GM12875 (cell line): ENCODE measurements around the gene NOP14.

Source experiments
- H3K4me3 ChIP-seq: one replicate; pipeline ENCODE4 v1.5.1; 2011; ENCODE audit warnings: low read depth, low read length, control low read depth
- CTCF ChIP-seq: IDR thresholded peaks from 2 replicates; pipeline ENCODE4 v1.5.1; 2011; ENCODE audit warnings: low read depth, mild to moderate bottlenecking, control low read depth, inconsistent platforms, low read length, moderate library complexity, borderline replicate concordance; ENCODE audit not compliant: insufficient read depth

NOP14 gene

DNA sequence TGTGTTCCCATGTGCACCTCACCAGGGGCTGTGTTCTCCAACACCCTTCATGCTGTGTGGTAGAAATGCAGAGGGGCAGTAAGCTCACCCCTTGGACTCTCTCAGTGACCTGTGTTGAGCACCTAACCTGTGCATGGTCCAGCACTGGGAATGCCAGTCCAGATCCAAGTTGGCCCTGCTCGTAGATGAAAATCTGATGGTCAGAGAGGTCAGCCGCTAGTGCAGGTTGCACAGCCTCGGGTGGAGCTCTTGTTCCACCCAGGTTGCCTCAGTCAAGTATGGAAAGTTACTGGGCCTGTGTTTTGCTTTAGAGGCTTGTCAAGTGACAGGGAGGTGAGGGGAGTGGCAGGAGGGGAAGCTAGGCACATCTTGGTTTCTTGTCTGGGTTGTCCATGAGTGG lies 51.3 kb downstream of the NOP14 start:
- H3K4me3 ChIP-seq: no peak overlapping the region
- no peak for TF ChIP-seq CTCF

- H3K4me3 ChIP-seq: no peak overlapping the region
- peak; percentile 19; the same call in 1 of the 2 replicates for TF ChIP-seq CTCF
Measured at GRCh38 chr4:2910409-2910808, 52.8 kb downstream of the NOP14 start.

DNA sequence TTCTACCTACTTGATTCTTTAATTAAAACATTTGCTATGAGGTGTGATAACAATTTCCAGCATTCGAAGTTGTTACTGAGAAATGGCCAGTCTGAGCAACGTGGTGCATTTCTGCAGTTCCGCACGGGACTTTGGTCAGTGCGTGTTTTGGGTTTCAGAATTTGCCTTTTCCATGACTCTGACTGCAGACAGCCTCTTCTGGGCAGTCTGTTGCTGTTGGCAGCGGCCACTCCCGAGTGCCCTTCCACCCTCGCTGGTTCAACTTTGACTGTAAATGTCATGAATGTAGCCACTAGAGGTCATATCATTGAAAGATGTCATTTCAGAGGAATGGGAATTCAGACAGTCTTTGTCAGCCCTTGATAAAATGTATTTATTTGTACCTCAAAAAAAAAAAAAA lies 53.6 kb downstream of the NOP14 start:
- no peak overlapping the region for H3K4me3 ChIP-seq
- TF ChIP-seq CTCF: no peak

- no peak for TF ChIP-seq CTCF
- no peak overlapping the region for H3K4me3 ChIP-seq
Measured at GRCh38 chr4:2908686-2909085, 54.5 kb downstream of the NOP14 start.

DNA sequence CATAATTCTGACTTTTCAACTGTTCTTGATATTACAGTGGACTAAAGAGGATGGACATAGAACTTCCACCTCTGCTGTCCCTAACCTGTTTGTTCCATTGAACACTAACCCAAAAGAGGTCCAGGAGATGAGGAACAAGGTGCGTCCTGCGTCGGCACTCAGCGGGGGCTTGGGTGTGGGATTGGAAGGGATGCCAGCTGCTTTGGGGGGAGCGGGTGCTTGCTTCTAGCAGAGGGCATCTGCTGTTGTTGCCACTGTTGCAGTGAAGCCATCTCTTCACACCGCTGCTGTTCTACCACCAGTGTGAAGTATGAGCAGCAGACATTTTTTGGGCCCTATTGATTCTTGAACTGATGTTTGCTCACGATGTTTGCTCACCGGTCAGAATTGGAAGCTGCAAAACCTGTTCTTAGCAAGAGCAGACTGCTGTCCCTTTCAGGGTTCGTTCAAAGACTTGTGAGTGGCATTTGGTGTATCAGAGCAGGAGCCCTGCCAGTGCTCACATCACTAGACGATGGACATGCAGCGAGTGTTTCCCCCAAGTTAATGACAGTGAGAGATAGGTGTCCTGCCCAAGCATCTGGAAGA lies 55.4 kb downstream of the NOP14 start:
- TF ChIP-seq CTCF: no peak
- H3K4me3 ChIP-seq: no peak overlapping the region

GRCh38 chr4:2907226-2907625 lies 56.0 kb downstream of the NOP14 start:
- TF ChIP-seq CTCF: no peak
- H3K4me3 ChIP-seq: no peak overlapping the region

DNA sequence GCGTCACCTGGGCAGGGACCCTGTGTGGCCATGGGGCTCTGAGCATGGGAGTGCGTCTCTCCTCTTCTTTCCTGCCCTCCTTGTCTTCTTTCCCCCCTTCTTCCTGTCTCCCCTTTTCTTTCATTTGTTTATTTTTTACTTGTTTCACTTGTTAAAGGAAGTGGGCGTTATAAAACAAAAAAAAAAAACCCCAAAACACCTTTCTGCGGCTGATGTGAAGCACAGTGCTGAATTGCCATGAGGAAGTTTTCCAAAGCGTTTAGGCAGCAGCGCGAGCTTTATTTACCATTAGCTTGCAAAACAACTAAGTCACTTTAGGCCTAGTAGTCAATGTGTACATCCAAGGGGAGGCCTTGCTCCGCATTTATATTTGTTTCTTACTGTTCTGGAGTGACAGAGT lies 57.0 kb downstream of the NOP14 start:
- no peak for TF ChIP-seq CTCF
- no peak overlapping the region for H3K4me3 ChIP-seq
